GM19372 (cell line): ENCODE data around the gene MSX1.
A peak's percentile ranks its signal among the peaks of the same experiment; 100 is the strongest.

Experiments used
- ATAC-seq: cut with Tn5 transposase; IDR thresholded peaks from one replicate; pipeline ENCODE4 v1.9.1; 2021; ENCODE audit warnings: mild to moderate bottlenecking, low read depth, moderate library complexity; ENCODE audit not compliant: unreplicated experiment

The MSX1 gene

GRCh38 chr4:4856071-4857000 lies 3.1 kb upstream of the MSX1 start:
- no peak for ATAC-seq

- ATAC-seq: no peak
Measured at GRCh38 chr4:4857001-4857808, 2.3 kb upstream of the MSX1 start.

GRCh38 chr4:4857809-4858508 lies 1.5 kb upstream of the MSX1 start:
- ATAC-seq: no peak

- ATAC-seq: no peak
Measured at GRCh38 chr4:4858527-4859324, 739 bp upstream of the MSX1 start.

- ATAC-seq: peak; percentile 38
Measured at GRCh38 chr4:4859799-4860599, 534 bp downstream of the MSX1 start.

GRCh38 chr4:4860600-4861389 lies 1.3 kb downstream of the MSX1 start:
- no peak for ATAC-seq

- ATAC-seq: no peak
Measured at GRCh38 chr4:4861390-4862018, 2.0 kb downstream of the MSX1 start.

GRCh38 chr4:4862071-4862551 lies 2.6 kb downstream of the MSX1 start:
- no peak for ATAC-seq

GRCh38 chr4:4862665-4863482 lies 3.4 kb downstream of the MSX1 start:
- no peak for ATAC-seq

GRCh38 chr4:4864443-4864939 lies 5.0 kb downstream of the MSX1 start:
- ATAC-seq: no peak

GRCh38 chr4:4864940-4865704 lies 5.7 kb downstream of the MSX1 start:
- ATAC-seq: no peak

GRCh38 chr4:4865705-4866123 lies 6.2 kb downstream of the MSX1 start:
- no peak for ATAC-seq

GRCh38 chr4:4866124-4866865 lies 6.8 kb downstream of the MSX1 start:
- ATAC-seq: no peak

- no peak for ATAC-seq
Measured at GRCh38 chr4:4866866-4867374, 7.5 kb downstream of the MSX1 start.

- ATAC-seq: no peak
Measured at GRCh38 chr4:4867375-4868039, 8.0 kb downstream of the MSX1 start.
